Hematopoietic multipotent progenitor cell (in vitro differentiated cells): ENCODE results near the gene DNAH1. TPM values are rescaled to one million over a fixed set of nuclear protein-coding genes. Genes with fewer than 3 reads are reported as not detected.
"Not testable (repeated sequence)": the region's sequence is repeated elsewhere in the genome, so short reads cannot be mapped to it uniquely, and the experiment has no call there.

Source experiments
- DNase-seq, 3 donors: peaks; one replicate each; pipeline ENCODE4 v3.0.0-alpha.2; 2011 to 2015; ENCODE audit warnings: low read depth in 2 of 3, low spot score in 2 of 3
- total RNA-seq: library from RNA; depleted of rRNA; stranded (reverse); fragments of >200 nt; gene quantifications from one replicate; pipeline ENCODE4 v1.2.3, GENCODE V29; 2012

DNAH1 gene
- 47.1 TPM for total RNA-seq

GRCh38 chr3:52315977-52316764, at the start of gene DNAH1:
TSS of gene DNAH1 (plus strand) at chr3:52316319. CDS start at chr3:52322443, 6,124 bp downstream.
- DNase-seq = no peak

GRCh38 chr3:52268036-52268435, 48.1 kb upstream of the DNAH1 start:
- DNase-seq = no peak

- no peak for DNase-seq
These were observed 46.3 kb upstream of the DNAH1 start for GRCh38 chr3:52269776-52270175.

- DNase-seq = peak in 1 of 3 donors; percentile 29
These were observed 45.8 kb upstream of the DNAH1 start for GRCh38 chr3:52270252-52270754.

GRCh38 chr3:52272172-52272571, 43.9 kb upstream of the DNAH1 start:
- DNase-seq = not testable (repeated sequence)

GRCh38 chr3:52272831-52273230, 43.3 kb upstream of the DNAH1 start:
- DNase-seq = no peak

- not testable (repeated sequence) for DNase-seq
These were observed 41.3 kb upstream of the DNAH1 start for GRCh38 chr3:52274781-52275180.

- DNase-seq = peak in 1 of 3 donors; percentile 65
These were observed 38.8 kb upstream of the DNAH1 start for GRCh38 chr3:52277071-52277964.

GRCh38 chr3:52277972-52278509, 38.1 kb upstream of the DNAH1 start:
- DNase-seq = peak; percentile 47 to 71 (median 67)

GRCh38 chr3:52278510-52279069, 37.5 kb upstream of the DNAH1 start, which contains the start of gene WDR82:
TSS of gene WDR82 (minus strand) at chr3:52278649. CDS start at chr3:52278361, 288 bp downstream.
- DNase-seq = peak; percentile 91 to 93 (median 93)

- DNase-seq = no peak
These were observed 36.5 kb upstream of the DNAH1 start for GRCh38 chr3:52279596-52279995.

- no peak for DNase-seq
These were observed 36.1 kb upstream of the DNAH1 start for GRCh38 chr3:52280050-52280461.

GRCh38 chr3:52281981-52282801, 33.9 kb upstream of the DNAH1 start:
- peak in 1 of 3 donors; percentile 46 for DNase-seq

GRCh38 chr3:52283306-52283705, 32.8 kb upstream of the DNAH1 start:
- DNase-seq = no peak

- not testable (repeated sequence) for DNase-seq
These were observed 32.1 kb upstream of the DNAH1 start for GRCh38 chr3:52284051-52284450.

- DNase-seq = no peak
These were observed 29.4 kb upstream of the DNAH1 start for GRCh38 chr3:52286777-52287110.

- no peak for DNase-seq
These were observed 27.4 kb upstream of the DNAH1 start for GRCh38 chr3:52288674-52289073.

GRCh38 chr3:52289338-52289746, 26.8 kb upstream of the DNAH1 start:
- DNase-seq = no peak

GRCh38 chr3:52289747-52290595, 26.1 kb upstream of the DNAH1 start:
- no peak for DNase-seq
